Stimulated activated memory B cell treated with anti-CD40 and anti-IgM and Interleukin-4, amounts not matched to agents 10 μg/mL and 1 μg/mL and 100 μg/mL, for 72 hours (primary cell): ENCODE measurements around the gene CNTN3.

Source experiments
- ATAC-seq: fragments of 150-1000 bp; cut with Tn5 transposase; 2 replicates; pipeline ENCODE4 v1.10.0; 2021
- H3K27ac Mint-ChIP-seq: one replicate; pipeline ENCODE4 v1.8.0; 2022; ENCODE audit warnings: mild to moderate bottlenecking, mixed read lengths
- H3K27me3 Mint-ChIP-seq: one replicate; pipeline ENCODE4 v1.8.0; 2022; ENCODE audit warnings: mixed read lengths
- H3K36me3 Mint-ChIP-seq: one replicate; pipeline ENCODE4 v1.8.0; 2022; ENCODE audit warnings: mixed read lengths
- H3K4me1 Mint-ChIP-seq: one replicate; pipeline ENCODE4 v1.8.0; 2022; ENCODE audit warnings: mixed read lengths
- H3K4me3 Mint-ChIP-seq: one replicate; pipeline ENCODE4 v1.8.0; 2022; ENCODE audit warnings: mild to moderate bottlenecking, moderate library complexity, mixed read lengths
- H3K9me3 Mint-ChIP-seq: one replicate; pipeline ENCODE4 v1.8.0; 2022; ENCODE audit warnings: mixed read lengths

The CNTN3 gene

DNA sequence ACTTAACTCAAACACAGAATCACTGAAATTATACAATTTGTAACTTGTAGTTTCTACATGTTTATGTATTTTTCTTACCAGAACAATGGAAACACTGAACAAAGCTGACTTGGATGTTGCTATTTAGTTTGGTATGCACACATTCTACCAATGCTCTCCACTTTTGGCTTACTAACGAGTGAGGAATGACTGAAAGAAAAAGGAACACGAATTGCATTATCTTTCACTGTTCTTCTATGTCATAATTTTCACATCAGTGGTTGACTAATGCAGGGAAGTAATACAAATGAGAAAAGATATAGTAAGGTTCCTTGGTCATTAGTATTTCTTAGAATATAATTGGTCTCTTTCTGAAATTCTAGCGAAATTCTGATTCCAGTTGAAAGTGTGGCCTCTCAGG, 9.8 kb upstream of the CNTN3 start:
- Mint-ChIP-seq H3K9me3 (peaks cover 4% of the 10 kb centered on the region), H3K27me3 (no peaks in the 10 kb centered on the region), H3K4me3 (no peak overlapping the region), H3K36me3 (no peaks in the 10 kb centered on the region), H3K27ac (no peak overlapping the region), H3K4me1 (no peaks in the 10 kb centered on the region)
- ATAC-seq, result no peak

DNA sequence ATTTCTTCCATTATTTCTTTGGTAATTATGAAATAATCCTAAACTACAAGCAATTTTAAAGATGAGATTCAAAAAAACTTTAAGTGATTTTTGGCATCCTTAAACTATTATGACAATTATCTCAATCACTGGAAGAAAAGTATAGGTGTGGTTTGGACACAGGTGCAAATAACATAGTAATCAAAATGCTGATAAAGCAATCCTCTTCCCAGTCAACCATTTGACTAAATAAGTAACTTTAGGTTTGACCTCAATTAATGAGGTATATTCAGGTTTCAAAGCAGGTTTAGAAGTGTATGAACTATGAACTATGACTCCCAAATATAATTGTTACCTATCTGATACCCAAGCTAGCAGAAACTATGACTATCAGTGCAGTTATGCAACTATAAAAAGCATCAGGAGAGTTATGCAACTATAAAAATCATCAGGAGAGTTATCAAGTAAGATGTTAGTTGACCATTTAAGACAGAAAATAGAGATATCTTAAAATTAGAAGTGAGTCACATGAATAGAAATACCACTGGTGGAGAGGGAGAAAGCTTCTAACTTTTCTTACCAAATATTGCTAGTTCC, 8.9 kb upstream of the CNTN3 start:
- ATAC-seq, result no peak
- H3K27ac Mint-ChIP-seq, result no peak overlapping the region
- H3K9me3 Mint-ChIP-seq, result peaks cover 4% of the 10 kb centered on the region
- H3K4me1 Mint-ChIP-seq, result no peaks in the 10 kb centered on the region
- no peaks in the 10 kb centered on the region for H3K27me3 Mint-ChIP-seq
- no peaks in the 10 kb centered on the region for H3K36me3 Mint-ChIP-seq
- no peak overlapping the region for H3K4me3 Mint-ChIP-seq

DNA sequence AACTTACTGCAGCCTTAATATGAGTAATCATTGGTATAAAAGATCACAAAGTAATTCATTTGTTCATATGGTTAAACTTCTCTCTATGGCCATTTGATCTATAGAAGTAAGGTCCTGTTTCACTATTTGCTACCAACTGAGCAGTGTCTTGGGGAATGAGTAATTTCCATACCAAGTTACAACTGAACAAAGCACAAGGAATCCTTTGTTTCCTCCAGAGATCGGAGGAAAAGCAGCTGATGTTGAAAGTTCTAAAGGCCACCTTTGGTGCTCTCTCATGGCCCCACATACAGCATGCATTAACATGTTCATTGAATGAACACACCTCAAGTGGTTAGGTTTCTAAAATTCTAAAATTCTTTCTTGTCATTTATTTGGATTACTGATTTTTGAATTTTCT, 7.1 kb upstream of the CNTN3 start:
- ATAC-seq, result no peak
- H3K36me3 Mint-ChIP-seq, result no peaks in the 10 kb centered on the region
- H3K9me3 Mint-ChIP-seq, result no peaks in the 10 kb centered on the region
- H3K27me3 Mint-ChIP-seq, result no peaks in the 10 kb centered on the region
- no peaks in the 10 kb centered on the region for H3K4me1 Mint-ChIP-seq
- H3K4me3 Mint-ChIP-seq, result no peak overlapping the region
- H3K27ac Mint-ChIP-seq, result no peak overlapping the region

DNA sequence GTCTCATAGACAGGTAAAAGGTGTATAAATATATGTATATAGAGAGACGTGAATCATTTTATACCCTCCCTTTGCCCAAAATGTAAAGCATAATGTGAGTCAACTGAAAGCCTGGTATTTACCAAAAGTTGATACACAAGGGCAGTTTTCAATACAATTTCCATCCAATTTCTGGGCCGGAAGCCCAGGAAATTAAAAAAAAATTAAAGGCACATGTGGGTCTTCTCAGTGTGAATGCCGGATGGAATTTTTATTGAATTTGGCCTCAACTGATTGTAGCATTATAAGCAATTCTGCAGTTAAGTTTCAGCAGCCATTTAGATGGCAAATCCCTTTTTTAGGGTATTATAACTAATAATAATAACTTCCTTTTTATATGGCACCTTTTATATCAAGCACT, 3.3 kb upstream of the CNTN3 start:
- H3K9me3 Mint-ChIP-seq, result no peaks in the 10 kb centered on the region
- no peaks in the 10 kb centered on the region for H3K4me1 Mint-ChIP-seq
- H3K36me3 Mint-ChIP-seq, result no peaks in the 10 kb centered on the region
- ATAC-seq, result no peak
- H3K27ac Mint-ChIP-seq, result no peak overlapping the region
- H3K27me3 Mint-ChIP-seq, result peaks cover 8% of the 10 kb centered on the region
- no peak overlapping the region for H3K4me3 Mint-ChIP-seq

DNA sequence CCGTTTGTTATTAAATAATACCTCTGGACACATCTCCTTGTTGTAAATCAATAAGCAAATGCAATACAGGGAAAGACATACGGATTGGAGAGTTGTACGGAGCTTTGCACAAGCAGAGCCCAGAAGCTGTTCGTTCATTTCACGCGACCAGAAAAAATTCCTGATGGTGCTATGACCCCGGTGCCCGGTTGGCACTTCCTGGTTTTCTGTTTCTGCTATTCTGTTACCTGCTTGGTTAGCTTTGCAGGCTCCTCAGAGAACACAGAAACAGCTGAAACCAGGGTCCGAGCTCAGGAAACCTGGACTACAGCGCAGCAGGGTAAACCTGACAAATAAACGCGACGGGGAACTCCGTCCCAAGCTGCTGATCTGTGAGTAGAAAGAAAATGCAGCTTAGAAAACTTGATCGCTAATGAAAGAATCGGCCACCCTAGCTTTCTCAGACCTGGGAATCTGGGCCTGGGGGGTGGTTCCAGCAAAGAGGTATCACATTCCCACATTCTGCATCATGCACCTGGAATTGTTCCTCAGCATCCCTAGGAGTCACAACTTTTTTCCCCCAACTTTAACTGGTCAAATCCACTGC, 845 bp downstream of the CNTN3 start:
- no peak overlapping the region for H3K27ac Mint-ChIP-seq
- peaks cover 7% of the 10 kb centered on the region for H3K9me3 Mint-ChIP-seq
- no peaks in the 10 kb centered on the region for H3K4me1 Mint-ChIP-seq
- no peak overlapping the region for H3K4me3 Mint-ChIP-seq
- H3K36me3 Mint-ChIP-seq, result no peaks in the 10 kb centered on the region
- no peak for ATAC-seq
- H3K27me3 Mint-ChIP-seq, result peaks cover 8% of the 10 kb centered on the region

DNA sequence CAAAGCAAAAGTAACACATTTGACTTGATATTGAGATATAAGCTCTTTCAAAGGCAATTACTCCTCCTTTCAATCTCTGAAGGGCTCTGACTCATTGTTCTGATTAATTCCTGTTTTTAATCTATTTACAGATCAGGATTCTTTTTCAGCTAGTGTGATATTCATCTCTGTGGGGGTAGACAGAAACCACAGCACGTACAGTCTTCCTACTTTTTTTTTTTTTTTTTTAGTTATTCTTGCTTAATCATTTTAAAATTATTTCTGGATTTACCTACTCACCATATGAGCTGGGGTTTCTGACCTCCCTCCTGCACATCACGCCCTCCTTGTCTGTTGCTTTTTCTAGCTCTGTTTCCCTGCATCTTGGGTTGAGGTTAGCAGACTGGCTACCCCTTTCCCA, 1.4 kb downstream of the CNTN3 start:
- peaks cover 8% of the 10 kb centered on the region for H3K27me3 Mint-ChIP-seq
- no peak overlapping the region for H3K27ac Mint-ChIP-seq
- no peak for ATAC-seq
- H3K9me3 Mint-ChIP-seq, result peaks cover 7% of the 10 kb centered on the region
- no peaks in the 10 kb centered on the region for H3K36me3 Mint-ChIP-seq
- H3K4me3 Mint-ChIP-seq, result no peak overlapping the region
- no peaks in the 10 kb centered on the region for H3K4me1 Mint-ChIP-seq

DNA sequence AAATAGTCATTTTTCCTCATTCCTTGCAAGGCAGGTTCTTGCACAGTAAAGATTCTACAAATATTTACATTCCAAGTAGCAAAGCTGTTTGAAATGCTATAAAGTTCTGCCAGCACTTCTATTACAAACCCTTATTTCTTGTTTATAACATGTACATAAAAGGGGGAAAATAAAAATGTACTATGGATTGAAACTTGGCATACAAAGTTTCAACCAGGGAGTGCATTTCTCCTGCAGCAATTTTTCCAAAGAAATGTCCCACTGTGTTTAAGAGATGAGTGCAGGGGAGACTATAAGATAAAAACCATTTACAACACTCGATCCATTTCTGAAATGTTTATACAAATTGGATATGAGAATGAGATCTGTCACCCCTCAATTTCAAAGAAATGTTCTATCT, 3.3 kb downstream of the CNTN3 start:
- Mint-ChIP-seq H3K36me3 (no peaks in the 10 kb centered on the region), H3K27ac (no peak overlapping the region), H3K4me3 (no peak overlapping the region), H3K9me3 (peaks cover 7% of the 10 kb centered on the region), H3K27me3 (peaks cover 8% of the 10 kb centered on the region), H3K4me1 (no peaks in the 10 kb centered on the region)
- no peak for ATAC-seq

DNA sequence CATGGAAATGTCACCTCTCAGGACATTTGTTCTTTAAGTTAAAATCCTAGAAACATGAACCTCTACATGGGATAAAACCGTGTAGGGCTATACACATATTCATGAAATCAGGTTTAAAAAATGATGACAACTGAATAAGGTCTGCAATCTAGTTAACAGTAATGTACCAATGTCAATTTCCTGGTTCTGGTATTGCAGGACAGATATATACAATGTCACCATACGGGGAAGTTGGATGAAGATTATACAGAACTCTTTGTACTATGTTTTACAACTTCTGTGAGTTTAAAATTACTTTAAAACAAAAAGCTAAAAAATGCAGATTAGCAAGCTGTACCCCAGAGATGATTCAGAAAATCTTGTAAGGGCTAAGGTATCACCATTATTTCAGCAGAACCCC, 6.7 kb downstream of the CNTN3 start:
- Mint-ChIP-seq H3K27me3 (no peaks in the 10 kb centered on the region), H3K4me3 (no peak overlapping the region), H3K4me1 (no peaks in the 10 kb centered on the region), H3K9me3 (peaks cover 12% of the 10 kb centered on the region), H3K27ac (no peak overlapping the region), H3K36me3 (no peaks in the 10 kb centered on the region)
- no peak for ATAC-seq

DNA sequence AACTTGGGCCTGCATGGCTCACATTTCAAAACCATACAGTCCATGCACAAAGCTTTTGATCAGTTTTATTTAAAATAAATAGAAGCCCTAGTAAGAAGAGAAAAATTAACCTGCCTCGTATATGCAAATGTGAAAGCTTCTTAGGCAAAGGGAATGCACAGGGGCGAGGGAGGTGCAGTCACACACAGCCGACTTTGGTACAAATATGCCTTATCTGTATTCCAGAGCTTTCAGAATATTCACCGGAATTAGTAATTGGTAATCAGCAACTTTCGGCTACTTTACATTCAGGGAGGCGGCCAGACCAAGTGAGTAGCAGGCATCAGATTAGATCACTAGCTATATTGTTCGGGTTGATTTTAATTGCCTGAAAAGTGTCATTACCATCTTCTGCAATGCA, 7.5 kb downstream of the CNTN3 start:
- ATAC-seq, result no peak
- Mint-ChIP-seq H3K9me3 (peaks cover 12% of the 10 kb centered on the region), H3K36me3 (no peaks in the 10 kb centered on the region), H3K27ac (no peak overlapping the region), H3K4me1 (no peaks in the 10 kb centered on the region), H3K27me3 (no peaks in the 10 kb centered on the region), H3K4me3 (no peak overlapping the region)

DNA sequence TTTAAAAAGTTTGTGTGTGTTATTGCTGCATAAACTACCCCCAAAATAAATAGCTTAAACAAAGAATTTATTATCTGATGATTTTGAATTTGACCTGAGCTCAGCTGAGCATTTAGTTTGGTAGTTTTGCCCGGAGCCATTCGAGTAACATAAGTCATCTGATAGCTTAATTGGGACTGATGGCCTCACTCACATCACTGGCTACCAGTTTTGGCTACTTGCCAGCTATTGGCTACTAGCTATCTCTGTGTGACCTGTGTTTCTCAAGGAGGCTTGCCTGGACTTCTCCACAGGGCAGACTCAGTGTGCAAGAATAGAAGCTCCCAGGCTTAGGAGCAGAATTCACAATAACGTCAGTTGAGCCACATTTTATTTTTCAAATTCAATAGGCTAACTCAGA, 9.0 kb downstream of the CNTN3 start:
- ATAC-seq, result no peak
- no peaks in the 10 kb centered on the region for H3K27me3 Mint-ChIP-seq
- no peak overlapping the region for H3K4me3 Mint-ChIP-seq
- no peaks in the 10 kb centered on the region for H3K36me3 Mint-ChIP-seq
- H3K27ac Mint-ChIP-seq, result no peak overlapping the region
- H3K9me3 Mint-ChIP-seq, result peaks cover 10% of the 10 kb centered on the region
- no peaks in the 10 kb centered on the region for H3K4me1 Mint-ChIP-seq

DNA sequence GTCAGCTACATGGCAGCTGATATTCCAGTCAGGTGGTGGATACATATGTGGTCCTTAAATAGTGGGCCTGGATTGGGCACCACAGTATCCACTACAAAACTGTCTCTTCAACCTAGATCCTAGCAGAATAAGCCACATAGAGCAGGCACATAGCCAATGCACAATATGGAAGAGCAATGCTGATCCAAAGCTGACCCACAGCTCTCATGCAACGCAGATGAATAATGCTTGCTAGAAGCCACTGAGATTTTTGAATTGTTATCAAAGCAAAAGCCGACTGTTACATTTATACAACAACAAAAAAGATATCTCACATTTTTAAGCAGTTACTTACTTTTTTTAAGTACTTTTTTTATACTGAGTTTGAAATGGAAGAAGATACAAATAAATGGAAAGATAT, 11.2 kb downstream of the CNTN3 start:
- H3K4me1 Mint-ChIP-seq, result no peaks in the 10 kb centered on the region
- no peak overlapping the region for H3K4me3 Mint-ChIP-seq
- no peak for ATAC-seq
- H3K27me3 Mint-ChIP-seq, result no peaks in the 10 kb centered on the region
- H3K27ac Mint-ChIP-seq, result no peak overlapping the region
- peaks cover 13% of the 10 kb centered on the region for H3K9me3 Mint-ChIP-seq
- no peaks in the 10 kb centered on the region for H3K36me3 Mint-ChIP-seq

DNA sequence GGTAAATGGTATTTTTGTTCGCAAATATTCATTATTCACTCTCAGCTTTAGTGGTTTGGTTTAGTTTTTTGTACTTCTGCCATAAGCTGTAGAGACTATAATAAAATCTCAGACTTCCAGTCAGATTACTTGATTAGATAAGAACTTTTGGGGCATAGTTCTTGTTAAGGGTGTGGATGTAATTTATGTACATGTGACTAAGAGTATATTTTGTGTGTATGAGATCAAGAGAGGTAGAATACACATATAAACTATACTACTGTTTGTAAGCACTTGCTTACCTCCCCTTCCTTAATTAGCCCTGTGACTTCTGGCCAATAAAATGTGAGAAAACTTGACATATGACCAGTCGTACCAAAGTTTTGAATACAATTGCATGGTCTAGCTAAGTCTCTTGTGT, 12.0 kb downstream of the CNTN3 start:
- Mint-ChIP-seq H3K9me3 (peaks cover 13% of the 10 kb centered on the region), H3K36me3 (no peaks in the 10 kb centered on the region), H3K27ac (no peak overlapping the region), H3K4me3 (no peak overlapping the region), H3K4me1 (no peaks in the 10 kb centered on the region), H3K27me3 (no peaks in the 10 kb centered on the region)
- ATAC-seq, result no peak

DNA sequence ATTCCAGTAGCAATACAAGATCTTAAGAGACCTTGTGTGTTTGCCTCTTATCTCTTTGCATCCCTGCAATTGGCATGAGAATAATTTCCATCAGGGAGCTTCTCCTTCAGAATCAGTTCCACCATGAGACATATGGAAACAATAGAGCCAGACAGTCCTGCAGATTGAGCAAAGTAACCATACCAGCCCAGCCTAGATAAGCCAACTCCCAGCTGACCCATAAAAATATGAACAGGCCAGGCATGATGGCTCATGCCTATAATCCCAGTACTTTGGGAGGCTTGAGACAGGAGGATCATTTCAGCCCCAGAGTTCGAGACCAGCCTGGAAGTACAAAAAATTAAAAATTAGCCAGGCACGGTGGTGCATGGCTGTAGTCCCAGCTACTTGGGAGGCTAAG, 12.7 kb downstream of the CNTN3 start:
- Mint-ChIP-seq H3K9me3 (peaks cover 13% of the 10 kb centered on the region), H3K36me3 (no peaks in the 10 kb centered on the region), H3K4me1 (no peaks in the 10 kb centered on the region), H3K27me3 (no peaks in the 10 kb centered on the region), H3K27ac (no peak overlapping the region), H3K4me3 (no peak overlapping the region)
- ATAC-seq, result no peak

DNA sequence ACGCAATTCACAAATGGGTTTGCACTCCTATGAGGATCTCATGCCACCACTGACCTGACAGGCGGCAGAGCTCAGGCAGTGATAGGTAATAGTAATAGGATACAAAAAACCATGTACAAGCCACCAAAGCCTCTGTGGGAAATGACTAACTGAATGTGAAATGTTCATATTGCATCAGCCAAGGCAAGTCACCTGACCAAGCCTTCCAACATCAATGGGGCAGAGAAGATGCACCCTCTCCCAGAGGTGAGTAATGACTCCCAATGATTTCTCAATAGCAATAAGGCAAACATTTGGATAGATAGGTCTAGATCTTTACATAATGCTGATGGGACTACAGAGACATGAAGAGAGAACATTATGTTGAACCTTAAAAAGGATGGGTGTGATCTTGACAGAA, 14.9 kb downstream of the CNTN3 start:
- H3K27ac Mint-ChIP-seq, result no peak overlapping the region
- ATAC-seq, result no peak
- no peak overlapping the region for H3K4me3 Mint-ChIP-seq
- H3K9me3 Mint-ChIP-seq, result peaks cover 10% of the 10 kb centered on the region
- H3K27me3 Mint-ChIP-seq, result no peaks in the 10 kb centered on the region
- no peaks in the 10 kb centered on the region for H3K36me3 Mint-ChIP-seq
- H3K4me1 Mint-ChIP-seq, result no peaks in the 10 kb centered on the region

DNA sequence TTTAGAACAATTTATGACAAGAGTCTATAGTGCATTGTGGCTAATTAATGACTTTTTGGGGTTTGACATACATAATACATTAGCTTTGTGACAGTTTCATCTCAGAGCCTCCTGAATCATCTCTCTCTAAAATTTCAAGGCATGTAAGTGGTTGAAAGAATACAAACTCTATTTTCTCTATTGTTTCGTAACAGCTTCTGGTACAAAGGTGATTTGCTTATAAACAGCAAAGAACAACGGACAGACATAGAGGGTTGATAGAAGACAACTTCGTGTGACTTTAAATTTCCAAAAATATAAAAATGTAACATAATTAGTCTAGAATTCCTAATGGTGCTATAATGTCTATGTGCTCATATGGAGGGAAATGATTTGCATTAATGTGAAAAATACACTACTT, 21.3 kb downstream of the CNTN3 start:
- H3K9me3 Mint-ChIP-seq, result peaks cover 4% of the 10 kb centered on the region
- no peak overlapping the region for H3K27ac Mint-ChIP-seq
- H3K36me3 Mint-ChIP-seq, result no peaks in the 10 kb centered on the region
- no peak for ATAC-seq
- no peaks in the 10 kb centered on the region for H3K4me1 Mint-ChIP-seq
- no peak overlapping the region for H3K4me3 Mint-ChIP-seq
- H3K27me3 Mint-ChIP-seq, result no peaks in the 10 kb centered on the region

DNA sequence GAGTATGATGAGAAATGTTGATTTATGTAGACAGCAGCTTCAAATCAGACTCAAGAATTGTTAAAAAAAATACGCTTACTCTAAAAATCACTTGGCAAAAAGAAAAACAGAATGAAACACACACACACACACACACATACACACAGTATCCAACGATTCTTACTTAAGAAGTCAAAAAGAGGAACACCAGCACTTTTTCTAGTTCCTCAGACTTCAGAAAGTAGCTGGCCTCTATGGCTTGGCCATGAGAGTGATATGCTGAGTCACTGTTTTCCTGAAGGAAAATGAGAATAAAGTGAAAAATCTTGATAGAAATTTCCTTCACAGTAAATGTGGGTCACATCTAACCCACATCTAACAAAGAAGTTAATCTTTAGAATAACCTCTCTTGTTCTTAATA, 22.1 kb downstream of the CNTN3 start:
- H3K27me3 Mint-ChIP-seq, result no peaks in the 10 kb centered on the region
- peaks cover 4% of the 10 kb centered on the region for H3K9me3 Mint-ChIP-seq
- H3K27ac Mint-ChIP-seq, result no peak overlapping the region
- no peak overlapping the region for H3K4me3 Mint-ChIP-seq
- H3K4me1 Mint-ChIP-seq, result no peaks in the 10 kb centered on the region
- no peak for ATAC-seq
- H3K36me3 Mint-ChIP-seq, result no peaks in the 10 kb centered on the region

DNA sequence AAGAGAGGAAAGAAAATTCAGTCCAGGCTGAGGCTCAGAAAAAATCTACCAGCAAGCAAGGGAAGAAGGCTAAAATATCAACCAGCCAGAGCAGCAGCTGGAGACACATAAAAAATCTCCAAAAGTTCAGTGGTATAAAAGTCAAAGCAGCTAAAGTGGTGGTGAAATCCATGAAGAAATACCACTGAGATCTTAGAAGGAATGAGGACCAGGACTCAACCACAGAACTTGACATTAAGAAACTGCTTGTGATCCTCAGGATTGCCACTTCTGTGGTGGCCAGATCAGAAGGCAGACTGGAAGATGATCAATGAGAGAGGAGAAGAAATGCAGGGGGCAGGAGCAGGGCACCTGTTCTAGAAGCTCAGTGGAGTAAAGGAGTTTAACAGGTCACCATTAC, 22.5 kb downstream of the CNTN3 start:
- no peaks in the 10 kb centered on the region for H3K27me3 Mint-ChIP-seq
- no peak overlapping the region for H3K27ac Mint-ChIP-seq
- no peaks in the 10 kb centered on the region for H3K4me1 Mint-ChIP-seq
- H3K9me3 Mint-ChIP-seq, result peaks cover 4% of the 10 kb centered on the region
- H3K36me3 Mint-ChIP-seq, result no peaks in the 10 kb centered on the region
- no peak overlapping the region for H3K4me3 Mint-ChIP-seq
- ATAC-seq, result no peak
